Measurements from ENCODE around the gene NSD2. TPM values are rescaled to one million over a fixed set of nuclear protein-coding genes. Genes with fewer than 3 reads are reported as not detected.
"Not testable (repeated sequence)": the region's sequence is repeated elsewhere in the genome, so short reads cannot be mapped to it uniquely, and the experiment has no call there.

The NSD2 gene
- total RNA-seq, 1 experiment from 2014 or later: 60.2 TPM

DNA sequence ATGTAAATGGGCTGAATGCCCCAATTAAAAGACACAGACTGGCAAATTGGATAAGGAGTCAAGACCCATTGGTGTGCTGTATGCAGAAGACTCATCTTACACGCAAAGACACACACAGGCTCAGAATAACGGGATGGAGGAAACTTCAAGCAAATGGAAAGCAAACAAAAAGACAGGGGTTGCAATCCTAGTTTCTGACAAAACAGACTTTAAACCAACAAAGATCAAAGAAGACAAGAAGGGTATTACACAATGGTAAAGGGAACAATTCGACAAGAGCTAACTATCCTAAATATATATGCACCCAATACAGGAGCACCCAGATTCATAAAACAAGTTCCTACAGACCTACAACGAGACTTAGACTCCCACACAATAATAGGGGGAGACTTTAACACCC is 128.1 kb downstream of the NSD2 start:
- DNase-seq (ENCODE audit: low read depth): not testable (repeated sequence)

DNA sequence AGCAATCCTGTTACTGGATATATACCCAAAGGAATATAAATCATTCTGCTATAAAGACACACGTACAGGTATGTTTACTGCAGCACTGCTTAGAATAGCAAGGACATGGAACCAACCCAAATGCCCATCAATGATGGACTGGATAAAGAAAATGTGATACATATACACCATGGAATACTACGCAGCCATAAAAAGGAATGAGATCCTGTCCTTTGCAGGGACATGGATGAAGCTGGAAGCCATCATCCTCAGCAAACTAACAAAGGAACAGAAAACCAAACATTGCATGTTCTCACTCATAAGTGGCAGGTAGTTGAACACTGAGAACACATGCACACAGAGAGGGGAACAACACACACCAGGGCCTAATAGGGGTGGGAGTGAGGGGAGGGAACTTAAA is 132.2 kb downstream of the NSD2 start:
- not testable (repeated sequence) for DNase-seq (ENCODE audit: low read depth)

DNA sequence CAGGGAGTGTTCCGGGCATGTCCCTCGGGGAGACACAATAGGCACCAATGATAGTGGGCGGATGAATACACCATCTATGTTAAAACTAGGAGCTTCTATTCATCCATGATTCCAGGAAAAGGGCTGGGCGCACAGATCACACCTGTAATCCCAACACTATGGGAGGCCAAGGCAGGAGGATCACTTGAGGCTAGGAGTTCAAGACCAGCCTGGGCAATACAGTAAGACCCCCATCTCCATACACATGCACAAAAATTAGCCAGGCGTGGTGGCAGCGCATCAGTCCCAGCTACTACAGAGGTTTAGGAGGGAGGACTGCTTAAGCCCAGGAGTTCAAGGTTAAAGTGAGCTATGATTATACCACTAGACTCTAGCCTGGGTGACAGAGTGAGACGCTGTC is 135.2 kb downstream of the NSD2 start:
- DNase-seq (ENCODE audit: low read depth): no peak

DNA sequence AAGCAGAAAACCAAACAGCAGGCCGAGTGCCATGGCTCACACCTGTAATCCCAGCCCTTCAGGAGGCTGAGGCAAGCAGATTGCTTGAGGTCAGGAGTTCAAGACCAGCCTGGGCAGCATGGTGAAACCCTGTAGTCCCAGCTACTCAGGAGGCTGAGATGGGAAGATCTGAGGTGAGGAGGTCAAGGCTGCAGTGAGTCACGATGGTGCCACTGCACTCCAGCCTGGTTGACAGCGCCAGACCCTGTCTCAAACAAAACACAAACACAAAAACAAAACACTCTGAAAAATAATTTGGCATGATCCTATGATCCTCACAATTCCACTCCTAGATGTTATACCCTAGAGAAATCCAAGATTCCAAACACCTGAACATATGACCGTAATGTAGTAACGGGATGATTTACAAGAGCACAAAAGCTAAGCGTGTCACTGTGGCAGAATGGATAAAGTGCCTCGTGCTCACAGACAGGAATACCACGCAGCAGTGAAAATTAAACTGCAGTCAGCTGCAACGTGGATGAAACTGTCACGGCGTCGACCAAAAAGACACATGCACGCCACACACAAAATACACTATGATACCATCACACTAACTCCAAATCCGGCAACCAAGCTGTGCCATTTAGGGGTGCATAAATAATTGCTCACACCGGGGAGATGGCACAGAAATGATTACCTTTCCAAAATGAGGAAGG is 135.9 kb downstream of the NSD2 start:
- no peak for DNase-seq (ENCODE audit: low read depth)

DNA sequence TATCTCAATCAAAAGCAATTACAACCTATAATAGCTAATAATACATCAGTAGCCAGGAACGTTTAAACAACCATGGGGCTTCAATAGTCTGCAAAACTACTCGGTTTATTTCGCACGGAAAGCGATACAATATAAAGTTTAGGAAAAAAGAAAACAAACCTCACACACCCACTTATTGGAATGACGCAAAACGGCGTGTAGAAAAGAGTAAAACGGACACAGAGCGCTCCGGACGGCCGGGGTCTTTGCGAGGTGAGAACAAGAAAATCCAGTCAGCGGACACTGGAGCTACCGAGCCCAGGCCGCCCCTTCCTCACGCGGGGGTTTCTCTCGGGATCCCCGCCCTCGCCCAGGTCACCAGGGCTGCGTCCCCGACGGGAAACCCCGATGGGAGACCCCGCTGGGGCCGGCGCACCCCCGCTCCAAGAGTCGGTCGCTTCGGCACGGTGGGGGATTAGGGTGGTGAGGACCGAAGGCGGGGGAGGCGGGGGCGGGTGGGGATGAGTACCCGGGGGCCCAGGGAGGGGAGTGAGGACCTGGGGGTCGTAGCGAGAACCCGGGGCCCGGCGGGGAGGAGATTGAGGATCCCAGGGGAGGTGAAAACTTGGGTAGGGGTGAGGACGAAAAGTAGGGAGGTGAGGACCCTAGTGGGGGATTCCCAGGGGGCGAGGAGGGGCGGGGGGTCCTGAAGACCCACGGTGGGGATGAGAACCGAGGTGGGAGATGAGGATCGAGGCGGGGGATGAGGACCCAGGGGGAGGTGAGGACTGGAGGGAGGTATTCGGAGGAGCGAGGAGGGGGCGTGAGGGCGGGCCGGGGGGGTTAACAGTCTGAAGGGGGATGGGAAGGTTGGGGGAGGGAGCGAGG is 136.8 kb downstream of the NSD2 start:
- DNase-seq (ENCODE audit: low read depth): no peak

DNA sequence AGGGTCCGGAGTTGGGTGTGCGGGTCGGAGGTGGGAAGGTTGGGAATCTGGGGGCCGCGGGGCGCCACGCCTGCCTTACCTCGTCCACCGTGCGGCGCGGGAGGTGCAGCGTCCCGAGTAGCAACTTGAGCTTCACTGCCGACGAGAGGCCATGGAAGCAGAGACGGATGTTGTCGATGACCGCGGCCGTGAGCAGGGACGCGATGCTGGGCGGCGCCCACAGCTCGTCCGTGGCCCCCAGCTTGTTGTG is 137.4 kb downstream of the NSD2 start:
- DNase-seq (ENCODE audit: low read depth): no peak

DNA sequence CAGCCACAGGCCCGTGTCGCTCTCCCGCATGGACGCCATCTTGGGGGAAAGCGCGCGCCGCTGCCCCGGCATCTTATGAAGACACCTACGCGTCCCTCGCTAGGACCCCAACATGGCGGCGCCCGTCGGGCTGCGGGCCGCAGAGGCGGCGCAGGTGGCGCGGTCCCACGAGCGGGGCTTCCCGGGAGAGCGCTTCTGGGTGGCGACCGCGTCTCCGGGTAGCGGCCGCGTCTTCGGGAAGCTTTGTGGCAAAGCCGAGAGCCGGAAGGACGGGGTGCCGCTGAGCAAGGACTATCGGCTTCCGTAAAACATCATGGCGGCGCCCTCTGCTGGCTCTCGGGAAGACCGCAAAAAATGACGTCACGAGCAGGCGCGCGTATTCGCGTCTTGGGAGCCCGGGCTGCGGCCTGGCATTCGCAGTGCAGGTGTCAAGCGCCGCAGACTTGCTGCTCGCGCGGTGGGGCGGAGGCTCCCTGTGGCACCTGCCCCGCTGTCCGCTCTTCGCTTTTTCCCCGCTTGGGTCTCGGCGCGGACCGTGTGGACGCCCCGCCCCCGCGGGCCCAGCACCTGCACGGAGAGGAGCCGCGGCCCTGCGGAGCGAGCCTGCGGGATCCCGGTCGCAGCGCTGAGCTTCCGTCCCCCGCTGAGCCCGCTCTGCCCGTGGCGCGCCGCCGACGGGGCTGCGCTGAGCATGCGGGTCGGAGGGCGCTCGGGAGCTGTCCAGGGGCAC is 137.9 kb downstream of the NSD2 start, which contains the start of gene NELFA:
NELFA (minus strand) TSS at position 54 of the 730 bp plus-strand sequence; CDS start at position 39, 15 bp downstream.
- peak; percentile 93 for DNase-seq (ENCODE audit: low read depth)

DNA sequence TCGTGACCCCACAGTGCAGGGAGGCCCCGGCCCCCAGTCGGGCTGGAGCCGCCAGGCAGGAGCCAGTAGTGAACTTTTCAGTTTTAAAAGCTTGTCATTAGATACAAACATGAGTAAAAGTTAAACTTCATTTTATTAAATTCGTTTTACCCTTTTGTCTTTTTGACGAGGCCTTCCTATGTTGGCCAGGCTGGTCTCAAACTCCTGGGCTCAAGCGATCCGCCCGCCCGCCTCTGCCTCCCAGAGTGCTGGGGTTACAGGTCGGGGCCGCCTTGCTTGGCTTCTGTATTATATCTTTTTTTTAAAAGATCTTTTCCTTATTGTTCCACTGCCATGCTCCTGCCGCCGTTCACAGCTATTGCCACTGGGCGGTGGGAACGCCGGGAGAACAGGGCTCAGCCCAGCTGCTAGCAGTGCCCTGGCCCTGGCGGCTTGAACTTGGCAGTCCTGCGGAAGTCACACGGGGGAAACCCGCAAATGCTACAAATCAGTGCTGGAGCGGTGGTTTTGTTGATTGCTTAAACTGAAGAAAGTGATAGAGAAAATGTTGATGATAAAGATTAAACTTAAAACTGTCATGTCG is 138.5 kb downstream of the NSD2 start:
- DNase-seq (ENCODE audit: low read depth): peak; percentile 64

DNA sequence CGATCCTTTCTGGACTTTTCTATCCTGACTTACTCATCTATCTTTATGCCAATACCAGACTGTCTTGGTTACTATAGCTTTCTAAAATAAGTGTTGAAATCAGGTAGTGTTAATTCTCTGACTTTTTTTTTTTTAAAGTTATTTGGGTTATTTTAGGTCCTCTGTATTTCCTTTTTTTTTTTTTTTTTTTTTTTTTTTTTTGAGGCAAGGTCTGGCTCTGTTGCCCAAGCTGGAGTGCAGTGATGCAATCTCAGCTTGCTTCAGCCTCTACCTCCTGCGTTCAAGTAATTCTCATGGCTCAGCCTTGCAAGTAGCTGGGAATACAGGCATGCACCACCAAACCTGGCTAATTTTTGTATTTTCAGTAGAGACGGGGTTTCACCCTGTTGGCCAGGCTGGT is 140.4 kb downstream of the NSD2 start:
- DNase-seq (ENCODE audit: low read depth): no peak

DNA sequence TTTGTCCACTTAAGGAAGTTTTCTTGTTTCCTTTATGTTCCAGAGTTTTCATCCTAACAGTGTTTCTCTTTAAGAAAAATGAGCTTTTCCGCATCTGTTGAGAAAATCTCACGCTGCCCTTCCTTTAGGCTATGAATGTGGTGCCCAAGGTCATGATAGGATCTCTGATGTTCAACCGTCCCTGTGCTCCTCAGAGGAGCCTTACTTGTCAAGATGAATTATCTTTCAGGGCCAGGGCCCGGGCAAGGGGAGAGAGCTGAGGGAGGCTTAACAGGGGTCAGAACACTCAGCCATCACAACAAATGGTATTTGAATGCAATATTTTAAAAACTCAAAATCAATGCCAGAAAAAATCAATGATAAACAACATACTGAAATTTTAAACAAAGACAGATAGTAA is 143.8 kb downstream of the NSD2 start:
- no peak for DNase-seq (ENCODE audit: low read depth)

DNA sequence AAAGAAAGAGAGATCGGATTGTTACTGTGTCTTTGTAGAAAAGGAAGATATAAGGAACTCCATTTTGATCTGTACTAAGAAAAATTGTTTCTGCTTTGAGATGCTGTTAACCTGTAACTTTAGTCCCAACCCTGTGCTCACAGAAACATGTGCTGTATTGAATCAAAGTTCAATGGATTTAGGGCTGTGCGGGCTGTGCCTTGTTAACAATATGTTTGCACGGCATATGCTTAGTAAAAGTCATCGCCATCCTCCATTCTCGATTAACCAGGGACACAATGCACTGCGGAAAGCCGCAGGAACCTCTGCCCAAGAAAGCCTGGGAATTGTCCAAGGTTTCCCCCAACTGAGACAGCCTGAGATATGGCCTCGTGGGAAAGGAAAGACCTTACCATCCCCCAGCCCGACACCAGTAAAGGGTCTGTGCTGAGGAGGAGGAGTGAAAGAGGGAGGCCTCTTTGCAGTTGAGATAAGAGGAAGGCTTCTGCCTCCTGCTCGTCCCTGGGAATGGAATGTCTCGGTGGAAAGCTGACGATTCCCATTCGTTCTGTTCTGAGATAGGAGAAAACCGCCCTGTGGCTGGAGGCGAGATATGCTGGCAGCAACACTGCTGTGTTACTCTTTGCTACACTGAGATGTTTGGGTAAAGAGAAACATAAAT is 150.3 kb downstream of the NSD2 start:
- DNase-seq (ENCODE audit: low read depth): not testable (repeated sequence)

DNA sequence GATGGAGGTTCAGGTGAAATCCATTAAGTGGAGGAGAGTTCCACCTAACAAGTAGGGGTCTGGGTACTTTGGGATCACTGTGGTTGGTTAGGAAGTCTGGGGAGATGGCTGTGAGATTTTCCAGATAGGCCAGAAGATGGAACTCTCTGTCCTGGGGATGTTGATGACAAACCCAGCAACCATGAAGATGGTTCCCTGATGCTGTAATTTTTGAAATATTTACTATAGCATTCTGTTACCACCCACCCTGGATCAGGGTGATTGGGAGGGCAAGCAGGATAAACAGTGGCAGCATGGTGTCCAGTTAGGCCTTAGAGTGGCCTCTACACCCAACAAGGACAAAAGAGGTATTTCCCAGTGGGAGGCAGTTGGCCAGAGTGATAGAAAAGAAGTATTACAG is 153.5 kb downstream of the NSD2 start:
- DNase-seq (ENCODE audit: low read depth): no peak

DNA sequence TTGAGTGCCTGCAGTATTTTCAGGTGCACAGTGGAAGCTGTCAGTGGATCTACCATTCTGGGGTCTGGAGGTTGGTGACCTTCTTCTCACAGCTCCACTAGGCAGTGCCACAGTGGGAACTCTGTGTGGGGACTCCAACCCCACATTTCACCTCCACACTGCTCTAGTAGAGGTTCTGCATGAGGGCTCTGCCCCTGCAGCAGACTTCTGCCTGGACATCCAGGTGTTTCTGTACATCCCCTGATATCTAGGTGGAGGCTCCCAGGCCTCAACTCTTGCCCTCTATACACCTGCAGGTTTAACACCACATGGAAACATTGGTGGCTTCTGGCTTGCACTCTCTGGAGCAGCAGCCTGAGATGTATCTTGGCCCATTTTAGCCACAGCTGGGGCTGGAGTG is 154.6 kb downstream of the NSD2 start:
- DNase-seq (ENCODE audit: low read depth): no peak

DNA sequence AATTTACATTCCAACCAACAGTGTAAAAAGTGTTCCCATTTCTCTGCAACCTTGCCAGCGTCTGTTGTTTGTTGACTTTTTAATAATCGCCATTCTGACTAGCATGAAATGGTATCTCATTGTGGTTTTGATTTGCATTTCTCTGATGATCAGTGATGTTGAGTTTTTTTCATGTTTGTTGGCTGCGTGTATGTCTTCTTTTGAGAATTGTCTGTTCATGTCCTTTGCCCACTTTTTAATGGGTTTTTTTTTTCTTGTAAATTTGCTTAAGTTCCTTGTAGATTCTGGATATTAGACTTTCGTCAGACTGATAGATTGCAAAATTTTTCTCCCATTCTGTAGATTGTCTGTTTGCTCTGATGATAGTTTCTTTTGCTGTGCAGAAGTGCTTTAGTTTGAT is 155.9 kb downstream of the NSD2 start:
- DNase-seq (ENCODE audit: low read depth): not testable (repeated sequence)

DNA sequence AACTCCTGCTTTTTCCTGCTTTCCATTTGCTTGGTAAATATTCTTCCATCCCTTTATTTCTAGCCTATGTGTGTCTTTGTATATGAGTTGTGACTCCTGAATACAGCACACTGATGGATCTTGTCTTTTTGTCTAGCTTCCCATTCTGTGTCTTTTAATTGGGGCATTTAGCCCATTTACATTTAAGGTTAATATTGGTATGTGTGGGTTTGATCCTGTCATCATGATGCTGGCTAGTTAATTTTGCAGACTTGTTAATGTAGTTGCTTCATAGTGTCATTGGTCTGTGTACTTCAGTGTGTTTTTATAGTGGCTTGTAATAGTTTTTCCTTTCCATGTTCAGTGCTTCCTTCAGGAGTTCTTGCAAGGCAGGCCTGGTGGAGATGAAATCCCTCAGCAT is 160.0 kb downstream of the NSD2 start:
- DNase-seq (ENCODE audit: low read depth): not testable (repeated sequence)

Other genes starting within 250 kb of the NSD2 start
- gene FAM53A, start 187.1 kb upstream of the NSD2 start, total RNA-seq (2014; rRNA removed; shearing (Covaris generic)): 3.5 and 10.9 TPM in 2 replicates
- gene SLBP, start 159.1 kb upstream of the NSD2 start, total RNA-seq (2014; rRNA removed; shearing (Covaris generic)): 126 and 156 TPM in 2 replicates
- gene TMEM129, start 150.1 kb upstream of the NSD2 start, total RNA-seq (2014; rRNA removed; shearing (Covaris generic)): 19.9 and 20.6 TPM in 2 replicates
- gene TACC3, start 149.9 kb upstream of the NSD2 start, total RNA-seq (2014; rRNA removed; shearing (Covaris generic)): 24.5 and 34.9 TPM in 2 replicates
- 0.46 and 1.0 TPM in 2 replicates for gene FGFR3, start 78.1 kb upstream of the NSD2 start, total RNA-seq (2014; rRNA removed; shearing (Covaris generic))
- gene LETM1, start 15.2 kb upstream of the NSD2 start, total RNA-seq (2014; rRNA removed; shearing (Covaris generic)): 48.9 and 56.6 TPM in 2 replicates
- gene NELFA, start 137.6 kb downstream of the NSD2 start, total RNA-seq (2014; rRNA removed; shearing (Covaris generic)): 22.9 and 27.4 TPM in 2 replicates
- gene NAT8L, start 187.9 kb downstream of the NSD2 start, total RNA-seq (2014; rRNA removed; shearing (Covaris generic)): 2.8 and 3.4 TPM in 2 replicates

Measured in Daoy (cell line).